Smooth muscle cell of the brain vasculature (primary cell): ENCODE measurements around the gene SLC6A6.

Source experiments
- DNase-seq: peaks from one replicate; pipeline ENCODE4 v3.0.0-alpha.2; 2012; ENCODE audit warnings: low read depth, low spot score

SLC6A6 gene

DNA sequence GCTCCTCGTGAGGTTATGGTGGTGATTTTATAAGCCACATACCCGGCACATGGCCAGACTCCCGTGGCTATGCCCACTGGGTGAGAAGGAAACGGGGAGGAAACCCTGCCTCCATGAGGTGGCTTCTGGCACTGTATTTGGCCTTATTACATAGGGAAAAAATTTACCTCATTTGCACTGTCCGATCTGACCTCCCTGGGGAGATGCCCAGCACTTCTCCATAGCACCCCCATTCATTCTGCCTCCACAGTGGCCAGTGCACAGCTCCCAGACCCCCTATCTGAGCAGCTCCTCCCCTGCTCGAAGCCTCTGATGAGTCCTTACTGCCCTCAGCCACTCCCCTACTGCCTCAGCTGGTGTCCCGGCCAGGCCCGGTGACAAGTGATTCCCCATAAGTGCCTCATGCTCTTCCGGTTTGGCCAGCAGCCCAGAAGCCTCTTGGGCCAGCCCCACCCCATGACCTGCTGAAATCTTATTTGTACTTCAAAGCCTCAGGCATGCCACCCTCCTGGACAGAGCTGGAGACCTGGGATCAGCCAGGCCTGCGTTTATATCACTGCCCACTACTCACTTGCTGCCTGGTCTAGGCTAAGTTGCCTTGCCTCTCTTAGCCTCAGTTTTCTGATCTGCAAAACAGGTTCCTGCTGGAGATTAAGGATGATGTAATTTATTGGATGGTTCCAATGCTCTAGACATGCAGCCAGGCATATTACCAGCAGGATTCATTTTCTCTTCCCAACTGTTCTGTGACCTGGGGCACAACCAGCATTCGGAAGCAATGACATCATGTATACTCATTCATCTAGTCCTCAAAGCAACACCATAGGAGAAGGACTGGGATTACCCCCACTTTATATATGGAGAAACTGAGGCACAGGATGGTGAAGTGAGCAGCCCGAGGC, 30.6 kb upstream of the SLC6A6 start:
- DNase-seq, result no peak

- no peak for DNase-seq
These were observed 29.8 kb upstream of the SLC6A6 start for GRCh38 chr3:14372587-14372986.

- no peak for DNase-seq
These were observed 28.5 kb upstream of the SLC6A6 start for GRCh38 chr3:14373753-14374376.

DNA sequence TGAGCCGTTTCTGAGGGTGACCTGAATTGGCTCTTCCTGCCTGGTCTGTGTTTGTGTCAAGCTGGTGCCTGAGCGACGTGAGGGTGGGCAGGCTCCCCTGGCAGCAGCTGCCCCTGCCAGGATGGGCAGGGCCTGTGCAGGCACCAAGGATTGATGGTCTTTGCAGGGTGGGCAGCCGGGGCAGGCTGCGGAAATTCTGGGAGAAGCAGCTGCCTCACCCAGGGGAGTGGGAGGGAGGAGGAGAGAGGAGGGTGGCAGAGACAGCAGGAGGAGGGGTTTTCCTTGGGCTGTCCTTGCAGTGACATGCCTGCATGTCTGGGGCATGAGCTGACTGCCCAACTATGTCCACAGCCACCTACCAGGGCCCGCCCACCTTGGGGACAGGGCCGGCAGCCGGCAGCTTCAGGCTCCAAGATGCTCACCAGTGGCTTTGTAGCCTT, 27.9 kb upstream of the SLC6A6 start:
- DNase-seq, result no peak

GRCh38 chr3:14375192-14375591, 27.2 kb upstream of the SLC6A6 start:
- DNase-seq, result no peak

GRCh38 chr3:14376348-14377043, 25.9 kb upstream of the SLC6A6 start:
- no peak for DNase-seq

GRCh38 chr3:14377044-14377837, 25.2 kb upstream of the SLC6A6 start:
- DNase-seq, result no peak

GRCh38 chr3:14377838-14378169, 24.6 kb upstream of the SLC6A6 start:
- DNase-seq, result no peak

DNA sequence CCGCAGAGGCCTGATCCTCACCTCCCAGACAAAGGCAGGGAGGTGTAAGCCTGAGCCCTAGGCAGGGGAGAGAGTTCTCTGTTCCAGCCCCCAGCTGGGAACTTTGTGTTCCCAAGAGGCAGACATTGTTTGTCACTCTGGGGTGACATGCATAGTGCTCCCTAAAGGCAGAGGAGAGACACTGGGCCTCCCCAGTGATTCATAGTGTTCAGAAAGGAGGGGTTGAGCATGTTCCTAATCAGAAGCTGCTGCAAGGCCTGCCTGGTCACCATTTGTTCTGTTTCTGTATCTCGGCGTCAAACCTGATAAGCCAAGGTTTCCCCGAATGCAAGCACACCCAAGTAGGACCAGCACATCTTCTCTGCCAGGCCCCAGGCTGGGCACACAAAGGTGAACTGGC, 24.0 kb upstream of the SLC6A6 start:
- DNase-seq, result no peak

- no peak for DNase-seq
These were observed 22.6 kb upstream of the SLC6A6 start for GRCh38 chr3:14379843-14380242.

GRCh38 chr3:14386254-14386653, 16.2 kb upstream of the SLC6A6 start:
- no peak for DNase-seq

- no peak for DNase-seq
These were observed 14.2 kb upstream of the SLC6A6 start for GRCh38 chr3:14388201-14388600.

DNA sequence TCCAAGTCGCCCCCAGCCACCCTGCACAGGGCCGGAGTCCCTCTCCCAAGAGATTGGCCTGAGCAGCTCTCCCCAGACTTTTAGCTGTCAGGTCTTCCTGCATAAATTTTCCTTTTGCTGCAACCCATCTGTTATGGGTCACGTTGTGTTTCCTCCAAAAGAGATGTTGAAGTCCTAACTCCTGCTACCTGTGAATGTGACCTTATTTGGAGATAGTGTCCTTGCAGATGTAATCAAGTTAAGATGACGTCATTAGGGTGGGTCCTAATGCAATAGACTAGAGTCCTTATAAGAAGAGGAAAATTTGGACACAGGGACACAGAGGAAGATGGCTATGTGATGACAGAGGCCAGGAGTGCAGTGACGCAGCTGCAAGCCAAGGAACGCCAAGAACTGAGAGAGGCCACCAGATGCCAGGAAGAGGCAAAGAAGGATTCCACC, 13.2 kb upstream of the SLC6A6 start:
- DNase-seq, result no peak

DNA sequence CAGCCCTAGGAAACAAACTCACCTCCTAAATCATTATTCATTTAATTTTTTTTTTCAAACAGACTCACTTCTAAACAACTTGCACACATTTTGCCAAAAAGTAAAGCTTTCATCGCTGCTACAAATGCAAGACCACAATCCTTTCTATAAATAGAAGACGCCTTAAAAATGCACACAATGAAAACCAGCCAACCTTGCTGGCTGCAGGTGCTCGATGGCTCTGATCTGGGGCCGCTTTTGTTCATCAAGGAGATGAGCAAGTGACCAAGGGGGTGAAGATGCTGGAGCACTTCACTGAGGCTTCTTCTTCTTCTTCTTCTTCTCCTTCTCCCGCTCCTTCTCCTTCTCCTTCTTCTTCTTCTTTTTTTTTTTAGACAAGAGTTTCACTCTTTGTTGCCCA, 12.7 kb upstream of the SLC6A6 start:
- no peak for DNase-seq

DNA sequence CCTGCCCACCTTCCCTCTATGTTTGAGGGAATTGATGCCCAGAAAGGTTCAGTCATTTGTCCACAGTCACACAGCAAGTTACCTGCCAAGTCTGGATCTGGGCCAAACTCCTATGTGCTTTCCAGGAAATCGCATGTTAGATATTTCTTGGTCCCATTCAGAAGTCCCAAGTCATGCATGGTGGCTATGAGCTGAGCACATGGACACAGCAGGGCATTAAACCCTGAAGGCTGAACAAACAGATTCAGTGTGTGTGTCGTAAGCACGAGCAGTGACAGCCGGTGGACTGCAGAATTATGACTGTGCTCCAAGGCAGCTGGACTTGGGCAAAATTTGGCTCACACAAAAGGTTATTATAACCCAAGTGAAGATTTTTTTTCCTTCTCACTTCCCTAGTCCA, 11.4 kb upstream of the SLC6A6 start:
- no peak for DNase-seq

DNA sequence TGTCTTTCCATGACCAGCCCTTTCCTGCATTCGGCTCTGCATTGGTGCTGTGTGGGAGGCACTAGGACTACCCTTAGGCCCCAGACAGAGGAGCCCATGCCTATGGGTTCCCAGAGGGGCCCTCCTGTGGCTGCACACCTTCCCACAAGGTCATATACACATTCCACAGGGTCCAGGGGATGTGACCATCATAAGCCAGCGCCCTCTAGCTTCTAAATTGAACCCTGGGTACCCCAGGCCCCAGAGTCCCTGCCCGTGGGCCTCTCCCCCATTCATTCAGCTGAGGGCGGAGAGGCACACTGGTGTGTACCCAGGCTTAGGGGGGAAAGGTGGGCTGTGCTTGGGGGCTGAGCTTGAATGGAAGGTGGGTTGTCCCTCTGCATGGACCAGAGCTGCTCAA, 10.2 kb upstream of the SLC6A6 start:
- DNase-seq, result no peak

DNA sequence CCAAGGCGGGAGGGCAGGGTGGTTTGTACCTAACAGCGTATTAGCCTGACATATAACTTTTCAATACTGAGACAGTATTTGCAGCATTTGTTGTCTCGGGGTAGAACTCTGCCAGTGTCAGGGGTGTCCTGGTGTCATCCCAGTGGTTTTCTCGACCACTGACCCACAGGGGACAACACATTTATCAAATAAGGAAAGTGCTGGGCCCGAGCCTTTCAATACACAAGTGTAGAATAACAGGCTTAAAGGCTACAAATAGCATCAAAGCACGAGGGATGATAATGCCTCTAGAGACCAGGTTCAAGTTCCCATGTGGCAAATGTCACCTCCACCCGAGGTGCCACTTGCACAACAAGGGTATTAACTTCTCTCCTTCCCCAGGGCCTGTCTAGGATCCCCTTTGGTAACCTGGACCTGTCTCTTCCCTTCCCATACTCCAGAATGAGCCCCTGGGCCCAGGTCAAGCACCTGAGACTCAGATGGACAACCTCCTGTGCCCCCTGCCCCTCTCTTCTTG, 9.5 kb upstream of the SLC6A6 start:
- DNase-seq, result no peak

DNA sequence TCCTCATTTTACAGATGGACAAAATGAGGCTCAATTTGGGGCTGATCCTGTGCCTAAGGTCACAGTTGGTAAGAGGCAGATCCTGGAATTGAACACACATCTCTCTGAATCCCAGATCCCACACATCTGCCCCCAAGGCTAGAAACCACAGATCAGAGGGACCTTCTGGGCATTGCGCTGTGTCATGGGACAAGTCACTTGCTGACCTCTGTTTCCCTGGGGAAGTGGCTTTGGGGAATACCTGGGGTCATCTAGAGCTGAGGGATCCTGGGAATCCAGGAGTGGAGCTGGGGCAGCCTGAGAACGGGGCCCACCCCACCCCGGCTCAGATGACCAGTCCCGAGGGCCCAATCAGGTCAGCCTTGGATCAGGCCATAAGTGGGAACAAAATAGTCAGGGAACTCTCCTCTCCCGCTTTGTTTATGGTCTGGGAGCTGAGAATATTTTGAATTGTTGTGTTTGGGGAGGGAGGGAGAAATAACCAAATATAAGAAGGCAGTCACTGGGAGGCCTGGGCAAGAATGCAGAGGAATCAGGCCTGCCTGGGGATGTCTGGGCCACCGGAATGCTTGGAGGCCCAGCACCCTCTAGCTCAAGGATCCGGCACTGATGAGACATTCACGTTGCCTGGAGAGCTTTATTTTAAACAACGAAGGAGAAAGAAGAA, 8.8 kb upstream of the SLC6A6 start:
- DNase-seq, result no peak

GRCh38 chr3:14396031-14396692, 6.2 kb upstream of the SLC6A6 start:
- no peak for DNase-seq

GRCh38 chr3:14397046-14397445, 5.4 kb upstream of the SLC6A6 start:
- no peak for DNase-seq
